HG02852 (cell line): Measurements from ENCODE around the gene TTN.
A peak's percentile ranks its signal among the peaks of the same experiment; 100 is the strongest.

Experiments
- ATAC-seq: cut with Tn5 transposase; IDR thresholded peaks from one replicate; pipeline ENCODE4 v1.9.1; 2021; ENCODE audit warnings: mild to moderate bottlenecking, moderate library complexity; ENCODE audit not compliant: unreplicated experiment

Gene TTN

GRCh38 chr2:178756843-178757242, 50.4 kb downstream of the TTN start:
- no peak for ATAC-seq

GRCh38 chr2:178756343-178756742, 50.9 kb downstream of the TTN start:
- no peak for ATAC-seq

- no peak for ATAC-seq
Measured at GRCh38 chr2:178747767-178748166, 59.5 kb downstream of the TTN start.

GRCh38 chr2:178734518-178734917, 72.7 kb downstream of the TTN start:
- ATAC-seq, result no peak

GRCh38 chr2:178733975-178734374, 73.2 kb downstream of the TTN start:
- ATAC-seq, result no peak

- ATAC-seq, result no peak
Measured at GRCh38 chr2:178732913-178733312, 74.3 kb downstream of the TTN start.

- ATAC-seq, result no peak
Measured at GRCh38 chr2:178731300-178731699, 75.9 kb downstream of the TTN start.

- ATAC-seq, result no peak
Measured at GRCh38 chr2:178730049-178730448, 77.2 kb downstream of the TTN start.

- ATAC-seq, result peak; percentile 60
Measured at GRCh38 chr2:178723786-178724346, 83.4 kb downstream of the TTN start.

- ATAC-seq, result no peak
Measured at GRCh38 chr2:178722296-178722695, 84.9 kb downstream of the TTN start.

- ATAC-seq, result no peak
Measured at GRCh38 chr2:178718988-178719387, 88.2 kb downstream of the TTN start.

GRCh38 chr2:178718283-178718682, 88.9 kb downstream of the TTN start:
- no peak for ATAC-seq

- ATAC-seq, result no peak
Measured at GRCh38 chr2:178716394-178716793, 90.8 kb downstream of the TTN start.

GRCh38 chr2:178715366-178715765, 91.9 kb downstream of the TTN start:
- no peak for ATAC-seq

- ATAC-seq, result no peak
Measured at GRCh38 chr2:178707476-178707875, 99.7 kb downstream of the TTN start.

GRCh38 chr2:178704876-178705275, 102.3 kb downstream of the TTN start:
- ATAC-seq, result no peak

- no peak for ATAC-seq
Measured at GRCh38 chr2:178702361-178702760, 104.9 kb downstream of the TTN start.

GRCh38 chr2:178700922-178701342, 106.3 kb downstream of the TTN start:
- ATAC-seq, result no peak

- ATAC-seq, result no peak
Measured at GRCh38 chr2:178700136-178700535, 107.1 kb downstream of the TTN start.

GRCh38 chr2:178692845-178693244, 114.4 kb downstream of the TTN start:
- ATAC-seq, result no peak

GRCh38 chr2:178689808-178690207, 117.4 kb downstream of the TTN start:
- ATAC-seq, result no peak

GRCh38 chr2:178683877-178684276, 123.3 kb downstream of the TTN start:
- ATAC-seq, result no peak

GRCh38 chr2:178681081-178681480, 126.1 kb downstream of the TTN start:
- ATAC-seq, result no peak
